Measurements from ENCODE around the gene NELFB. TPM values are rescaled to one million over a fixed set of nuclear protein-coding genes. Genes with fewer than 3 reads are reported as not detected.

NELFB gene
- total RNA-seq, 1 donor from 2014 or later: 56.7 TPM

DNA sequence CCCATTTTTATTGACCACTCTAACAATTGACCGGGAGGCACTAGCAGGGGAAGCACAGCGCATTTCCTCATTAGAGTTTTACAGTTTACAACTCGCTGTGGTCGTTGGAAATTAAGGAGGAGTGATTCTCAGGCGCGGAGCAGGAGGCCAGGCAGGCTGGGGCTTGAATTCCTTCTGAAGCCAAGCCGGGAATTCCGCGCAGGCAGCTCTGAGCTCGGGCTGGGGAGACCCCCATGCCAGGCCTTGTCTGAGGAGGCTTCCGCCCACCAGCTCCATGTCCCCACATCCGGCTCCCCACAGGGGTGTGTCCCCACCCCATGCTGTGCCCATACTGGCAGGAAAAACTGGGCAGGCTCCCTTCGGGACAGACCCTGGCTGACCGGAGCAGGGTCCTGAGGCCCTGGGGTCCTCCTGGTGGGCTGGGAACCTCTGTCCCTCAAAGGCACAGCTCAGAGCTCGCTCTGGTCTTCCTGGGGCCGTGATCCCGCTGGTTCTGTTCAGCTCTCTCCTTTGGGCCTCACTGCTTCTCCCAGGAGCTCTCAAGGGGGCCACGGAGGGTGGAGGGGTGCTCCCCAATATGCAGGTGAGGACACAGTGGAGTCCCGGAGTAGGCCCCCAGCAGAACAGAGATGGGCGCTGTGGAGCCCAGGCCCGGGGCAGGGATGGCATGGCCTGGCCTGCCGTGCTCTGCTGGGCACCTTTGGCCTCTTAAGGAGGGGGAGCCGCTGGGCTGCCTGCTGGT, 48.2 kb downstream of the NELFB start:
- peak in 1 of 2 donors; percentile 41 for DNase-seq (ENCODE audit: low read depth in 2 of 2)

DNA sequence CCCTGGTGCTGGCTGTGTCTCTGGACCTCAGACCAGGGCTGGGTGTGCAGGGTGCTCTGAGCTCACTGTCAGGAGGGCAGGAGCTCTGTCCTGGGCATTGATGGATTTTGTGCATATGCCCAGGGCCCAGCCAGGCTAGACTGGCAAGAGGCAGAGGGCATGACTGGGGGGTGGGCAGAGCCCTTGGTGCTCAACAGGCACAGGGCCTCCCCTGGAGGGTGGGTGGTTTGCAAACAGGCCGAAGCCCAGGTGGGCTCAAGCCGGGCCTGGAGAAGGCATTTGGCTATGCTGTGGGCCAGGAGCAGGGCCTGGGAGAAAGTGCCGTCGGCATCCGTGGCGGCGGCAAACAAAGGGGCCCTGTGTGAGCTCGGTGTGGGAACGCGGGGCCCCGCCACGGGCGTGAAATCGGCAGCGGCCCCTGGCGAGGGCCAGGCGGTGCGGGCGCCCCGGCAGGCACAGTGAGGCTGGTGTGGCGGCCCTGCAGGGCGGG, 48.8 kb downstream of the NELFB start:
- DNase-seq (ENCODE audit: low read depth in 2 of 2): no peak

DNA sequence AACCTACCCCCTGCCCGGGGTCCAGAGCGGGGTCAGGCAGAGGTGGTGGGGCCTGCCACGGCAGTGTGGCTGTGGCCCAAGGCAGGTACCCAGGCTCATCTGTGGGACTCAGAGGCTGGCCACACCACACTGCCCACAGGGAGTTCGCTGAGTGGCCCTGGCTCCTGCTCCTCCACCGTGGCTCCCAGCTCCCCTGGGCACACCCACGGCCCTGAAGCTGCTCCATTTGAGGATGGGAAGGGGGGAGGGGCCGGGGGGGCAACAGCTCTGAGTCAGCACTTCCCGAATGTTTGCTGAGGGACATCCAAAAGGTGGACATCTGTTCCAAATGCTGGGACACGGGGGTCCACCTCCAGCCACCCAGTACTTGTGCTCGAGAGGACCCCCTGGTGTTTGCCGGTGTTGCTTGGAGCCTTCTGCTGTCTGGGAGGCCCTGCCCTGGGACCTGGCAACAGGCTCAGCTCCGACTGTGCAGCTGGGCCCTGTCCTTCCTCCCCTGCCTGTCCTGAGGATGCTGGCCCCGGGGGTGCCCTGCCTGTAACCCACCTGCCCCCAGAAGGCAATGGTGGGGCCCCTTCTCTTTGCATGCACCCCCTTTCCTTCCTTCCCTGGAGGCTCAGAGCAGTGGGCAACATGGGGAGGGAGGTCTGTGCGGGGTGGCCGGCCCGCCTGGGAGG, 49.4 kb downstream of the NELFB start:
- DNase-seq (ENCODE audit: low read depth in 2 of 2): peak in 1 of 2 donors; percentile 65

DNA sequence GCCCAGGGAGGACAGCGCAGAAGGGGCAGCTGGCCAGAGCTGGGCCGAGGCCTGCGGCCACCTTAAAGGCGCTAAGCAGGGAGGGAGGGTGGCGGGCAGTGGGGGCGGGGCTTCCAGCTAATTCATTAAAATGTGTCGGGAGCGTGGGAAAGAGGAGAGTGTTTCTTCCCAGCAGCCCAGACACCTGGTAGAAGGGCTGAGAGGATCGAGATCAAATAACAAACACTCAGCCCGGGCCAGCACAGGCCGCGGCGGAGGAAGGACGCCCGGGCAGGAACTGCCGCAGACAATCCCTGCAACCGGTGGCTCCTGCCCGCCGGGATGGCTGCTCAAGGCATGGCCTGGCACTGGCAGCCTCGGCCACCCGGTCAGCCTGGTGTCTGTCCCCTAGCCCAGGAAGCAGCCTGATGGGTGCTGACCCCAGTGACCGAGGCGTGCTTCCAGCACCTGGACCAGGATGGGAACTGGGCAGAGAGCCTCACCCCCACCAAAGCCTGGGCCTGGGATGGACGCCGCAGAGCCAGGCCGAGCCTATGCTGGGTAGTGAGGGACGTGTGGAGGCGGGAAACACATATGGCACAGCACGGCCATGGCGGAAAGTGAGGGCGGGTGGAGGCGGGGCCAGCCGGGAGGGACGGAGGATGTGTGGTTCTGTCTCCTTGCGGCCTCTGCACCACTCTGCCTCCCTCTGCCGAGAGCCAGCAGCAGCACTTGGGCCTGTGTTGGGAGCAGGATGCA, 50.1 kb downstream of the NELFB start:
- DNase-seq (ENCODE audit: low read depth in 2 of 2): peak in 1 of 2 donors; percentile 97

DNA sequence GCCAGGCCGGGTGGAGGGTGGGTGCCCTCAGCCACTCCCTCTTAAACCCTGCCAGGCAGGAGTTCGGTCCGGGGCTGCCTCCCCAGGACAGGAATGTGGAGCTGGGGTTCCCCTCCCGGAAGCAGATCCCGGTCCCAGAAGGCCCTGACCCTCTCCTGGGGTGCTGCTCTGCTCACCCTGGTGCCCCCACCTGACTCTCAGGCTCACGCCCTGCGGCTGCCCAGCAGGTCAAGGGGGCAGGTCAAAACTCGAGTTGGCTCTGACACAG, 50.6 kb downstream of the NELFB start:
- no peak for DNase-seq (ENCODE audit: low read depth in 2 of 2)

DNA sequence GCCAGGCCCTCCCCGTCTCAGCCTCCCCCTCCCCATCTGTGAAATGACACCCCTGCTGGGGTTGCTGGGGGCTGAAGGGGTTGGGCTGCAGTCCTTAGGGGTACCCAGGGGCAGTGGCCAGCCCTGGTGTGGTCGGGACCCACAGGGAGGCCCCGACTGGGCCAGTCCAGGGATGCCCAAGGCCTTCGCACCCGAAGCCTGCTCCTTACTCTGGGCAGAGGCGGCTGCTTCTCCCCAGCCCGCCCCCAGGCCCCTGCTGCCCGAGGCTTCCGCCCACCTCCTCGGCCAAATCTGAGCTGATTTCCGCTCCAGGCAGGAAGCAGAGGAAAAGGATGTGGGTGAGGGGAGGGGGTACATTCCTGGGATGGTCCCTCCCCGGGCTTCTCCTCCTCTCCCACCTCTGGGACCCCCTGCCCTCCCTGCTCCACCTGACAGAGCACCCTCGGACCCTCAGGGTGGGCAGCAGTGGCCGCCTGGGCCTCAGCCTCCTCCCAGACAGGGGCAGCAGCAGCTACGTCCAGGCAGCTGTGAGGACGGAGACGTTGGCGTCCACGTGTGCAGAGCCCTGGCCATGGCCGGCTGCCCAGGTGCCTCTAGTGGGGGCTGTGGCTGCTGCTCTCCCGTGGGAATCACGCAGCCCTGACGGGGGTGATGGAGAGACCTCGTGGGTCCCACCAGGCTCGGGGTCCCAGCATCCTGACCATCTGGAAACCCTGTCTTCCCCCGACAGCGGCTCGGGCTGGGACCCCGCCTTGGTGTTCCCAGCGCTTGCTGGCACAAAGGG, 51.1 kb downstream of the NELFB start:
- peak in 1 of 2 donors; percentile 76 for DNase-seq (ENCODE audit: low read depth in 2 of 2)

DNA sequence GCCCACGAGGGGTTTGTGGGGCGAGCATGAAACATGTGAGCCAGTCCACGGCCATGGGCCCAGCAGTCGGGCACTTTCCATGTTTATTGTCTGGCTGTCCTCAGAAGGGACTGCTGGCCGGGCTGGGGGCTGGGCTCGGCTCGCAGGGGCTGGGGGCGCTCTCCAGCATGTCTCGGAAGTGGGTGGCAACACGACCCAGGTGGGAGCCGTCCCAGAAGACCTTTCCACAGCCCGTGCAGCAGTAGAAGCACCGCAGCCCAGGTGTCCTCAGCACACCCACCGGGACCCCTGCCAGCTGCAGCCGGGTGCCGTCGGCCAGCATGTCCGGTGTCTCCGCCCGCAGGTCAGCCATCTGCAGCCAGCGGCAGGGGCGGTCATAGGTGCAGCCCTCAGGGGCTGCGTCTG, 51.7 kb downstream of the NELFB start:
- peak in 1 of 2 donors; percentile 86 for DNase-seq (ENCODE audit: low read depth in 2 of 2)

DNA sequence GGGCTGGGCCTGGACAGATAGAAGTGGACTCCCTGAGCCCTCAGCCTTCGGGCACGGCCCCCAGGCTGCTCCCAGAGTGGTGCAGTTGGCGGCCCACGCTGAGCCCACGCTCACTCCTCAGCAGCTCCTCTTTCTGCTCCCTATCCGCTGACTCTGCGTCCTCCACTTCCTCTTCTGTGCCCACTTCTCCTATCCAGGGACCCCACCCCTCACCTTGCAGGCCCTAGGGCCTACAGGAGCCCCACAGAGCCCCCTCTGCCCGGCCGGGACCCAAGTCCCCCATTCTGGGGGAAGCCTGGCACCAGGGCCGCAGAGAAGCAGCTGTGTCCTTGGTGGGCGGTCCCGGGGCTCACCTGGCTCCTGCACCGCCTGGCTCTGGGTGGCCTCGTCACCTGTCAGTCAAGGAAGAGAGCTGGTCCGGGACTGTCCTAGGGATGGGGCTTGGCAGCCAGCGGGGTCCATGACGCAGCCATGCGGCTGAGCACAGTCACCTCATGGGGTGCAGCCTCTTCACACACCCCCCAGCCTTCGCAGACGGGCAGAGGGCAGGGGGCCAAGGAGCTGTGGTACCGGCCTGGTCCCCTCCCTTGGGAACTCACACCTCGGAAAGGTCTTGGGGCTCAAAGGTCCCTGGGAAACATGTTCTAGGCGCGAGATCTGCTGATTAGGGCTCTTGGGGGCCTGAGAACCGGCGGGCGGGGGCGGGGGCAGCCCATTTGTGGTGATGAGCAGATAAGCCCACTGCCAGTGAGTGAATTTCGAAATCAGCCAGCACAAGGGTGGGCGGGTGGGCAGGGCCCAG, 52.3 kb downstream of the NELFB start:
- no peak for DNase-seq (ENCODE audit: low read depth in 2 of 2)

DNA sequence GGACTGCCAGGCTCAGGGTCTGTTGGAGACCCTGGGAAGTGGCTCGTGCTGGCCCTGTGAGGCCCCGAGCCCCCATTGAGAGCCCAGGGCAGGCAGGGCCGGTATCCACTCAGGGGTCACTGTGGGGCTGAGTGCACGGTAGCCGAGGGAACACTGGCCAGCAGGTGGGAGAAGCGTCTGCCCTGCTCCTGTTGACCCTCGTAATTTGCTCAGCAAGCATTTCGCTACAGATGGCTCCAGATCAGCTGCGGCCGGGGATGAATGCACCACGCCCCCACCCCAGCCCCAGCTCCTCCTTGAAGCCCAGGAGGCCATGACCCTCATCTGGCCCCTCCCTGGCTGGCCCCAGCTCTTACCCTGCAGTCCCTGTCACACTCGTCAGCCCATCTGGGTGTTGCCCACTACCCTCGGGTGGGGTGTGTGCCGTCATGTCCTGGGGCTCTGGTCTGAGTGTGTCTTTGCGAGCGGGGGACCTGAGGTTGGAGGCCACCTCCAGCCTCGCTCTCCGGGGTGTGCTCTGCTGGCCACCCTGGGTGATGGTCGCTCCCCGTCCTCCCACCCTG, 53.0 kb downstream of the NELFB start:
- DNase-seq (ENCODE audit: low read depth in 2 of 2): no peak

DNA sequence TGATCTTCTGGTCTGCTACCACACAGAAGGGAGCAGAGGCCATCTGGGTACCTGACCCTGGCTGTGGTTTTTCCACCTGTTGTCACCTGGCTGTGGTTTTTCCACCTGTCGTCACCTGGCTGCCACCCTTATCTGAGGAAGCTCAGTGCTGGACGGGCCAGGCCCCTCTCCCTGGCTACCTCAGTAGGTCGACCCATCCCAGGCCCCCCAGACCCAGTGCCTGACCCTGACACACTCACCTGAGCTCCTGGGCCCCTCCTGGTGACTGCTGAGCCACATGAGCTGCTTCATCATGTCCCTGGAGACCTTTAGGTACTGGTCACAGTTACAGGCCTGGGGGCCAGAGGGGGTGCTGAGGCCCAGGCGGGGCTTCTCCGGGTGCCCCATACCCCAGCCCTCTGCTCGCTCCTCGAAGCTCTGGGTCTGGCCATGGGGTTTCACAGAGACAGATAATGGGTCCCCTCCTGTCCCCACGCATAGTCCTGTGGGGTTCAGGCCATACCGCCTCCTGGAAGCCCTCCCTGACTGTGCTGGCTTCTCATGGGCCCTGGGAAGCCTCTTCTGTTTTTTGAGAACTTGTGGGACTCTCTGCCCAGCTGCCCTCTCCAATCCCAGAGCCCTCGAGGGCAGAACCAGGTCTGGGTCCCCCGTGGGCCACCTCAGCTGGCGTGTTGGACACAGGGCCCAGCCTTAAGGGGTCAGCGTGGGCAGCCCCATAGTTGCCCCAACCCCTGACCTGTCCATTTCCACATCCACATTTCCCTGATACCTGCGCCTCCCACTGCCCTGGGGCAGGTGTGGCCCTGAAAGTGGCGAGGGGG, 54.5 kb downstream of the NELFB start:
- no peak for DNase-seq (ENCODE audit: low read depth in 2 of 2)

DNA sequence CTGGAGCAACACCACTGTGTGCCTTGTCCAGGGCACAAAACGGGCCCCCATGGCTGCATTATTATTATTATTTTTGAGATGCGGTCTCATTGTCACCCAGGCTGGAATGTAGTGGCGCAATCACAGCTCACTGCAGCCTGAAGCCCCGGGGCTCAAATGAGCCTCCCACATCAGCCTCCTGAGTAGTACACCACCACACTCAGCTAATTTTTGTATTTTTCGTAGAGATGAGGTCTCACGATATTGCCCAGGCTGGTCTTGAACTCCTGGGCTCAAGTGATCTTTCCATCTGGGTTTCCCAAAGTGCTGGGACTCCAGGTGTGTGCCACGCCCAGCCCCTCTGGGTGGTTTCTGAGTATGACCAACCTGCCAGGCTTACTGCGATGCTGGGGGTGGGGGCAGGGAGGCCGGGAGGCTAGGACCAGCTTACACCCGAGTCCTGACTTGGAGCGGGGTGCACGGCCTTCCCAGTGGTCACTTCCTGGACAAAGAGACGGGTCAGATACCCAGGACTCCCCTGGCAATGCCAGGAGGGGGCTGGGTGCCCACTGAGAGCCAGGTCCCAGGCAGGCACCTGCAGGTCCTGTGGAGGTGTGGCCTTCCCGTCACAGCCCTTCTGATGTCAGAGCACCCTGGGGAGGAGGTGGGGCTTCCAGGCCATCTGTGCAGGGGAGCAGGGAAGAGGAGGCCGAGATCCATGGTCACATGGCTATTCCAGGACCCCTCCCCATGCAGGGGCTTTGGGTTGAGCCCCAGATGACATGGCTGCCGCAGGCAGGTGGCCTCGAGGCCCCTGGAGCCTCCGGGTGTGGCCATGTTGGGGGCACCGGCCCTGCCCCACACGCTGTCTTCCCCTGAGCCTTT, 55.3 kb downstream of the NELFB start:
- DNase-seq (ENCODE audit: low read depth in 2 of 2): no peak

DNA sequence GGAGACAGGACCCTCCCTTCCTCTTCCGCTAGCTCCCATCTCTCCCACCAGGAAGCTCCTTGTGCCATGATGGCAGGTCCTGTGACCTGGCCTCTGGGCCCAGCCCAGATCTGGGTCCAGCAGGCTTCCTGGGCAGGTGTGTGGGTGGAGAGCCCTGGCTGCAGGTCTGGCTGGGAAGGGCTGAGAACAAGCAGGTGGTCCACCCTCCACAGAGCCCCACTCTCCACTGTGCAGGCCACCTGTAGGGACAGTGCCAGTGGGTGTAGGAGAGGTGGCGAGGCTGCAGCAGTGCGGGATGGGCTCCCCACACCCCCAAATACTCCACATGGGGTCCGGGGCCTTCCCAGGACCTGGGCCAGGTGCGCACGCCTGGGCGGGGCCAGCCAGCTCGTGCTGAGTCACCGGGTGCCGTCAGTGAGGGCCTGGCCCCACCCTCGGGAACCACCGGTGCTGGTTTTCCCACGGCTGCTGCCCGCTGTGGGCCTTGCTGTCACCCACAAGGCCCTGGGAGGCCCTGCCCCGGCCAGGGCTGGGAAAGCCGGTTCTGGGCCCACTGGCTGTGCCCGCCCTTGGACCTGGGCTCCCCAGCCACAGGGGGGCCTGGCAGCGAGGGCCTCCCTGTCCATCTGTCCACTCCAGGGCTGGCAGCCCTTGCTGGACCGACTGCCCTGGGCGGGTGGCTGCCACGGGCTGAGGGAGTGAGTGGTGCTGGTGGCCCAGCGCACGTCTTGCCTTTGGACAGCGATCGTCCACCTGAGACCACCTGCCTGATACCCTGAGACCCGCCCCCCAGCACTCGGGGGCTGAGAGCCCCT, 56.3 kb downstream of the NELFB start:
- peak in 1 of 2 donors; percentile 84 for DNase-seq (ENCODE audit: low read depth in 2 of 2)

DNA sequence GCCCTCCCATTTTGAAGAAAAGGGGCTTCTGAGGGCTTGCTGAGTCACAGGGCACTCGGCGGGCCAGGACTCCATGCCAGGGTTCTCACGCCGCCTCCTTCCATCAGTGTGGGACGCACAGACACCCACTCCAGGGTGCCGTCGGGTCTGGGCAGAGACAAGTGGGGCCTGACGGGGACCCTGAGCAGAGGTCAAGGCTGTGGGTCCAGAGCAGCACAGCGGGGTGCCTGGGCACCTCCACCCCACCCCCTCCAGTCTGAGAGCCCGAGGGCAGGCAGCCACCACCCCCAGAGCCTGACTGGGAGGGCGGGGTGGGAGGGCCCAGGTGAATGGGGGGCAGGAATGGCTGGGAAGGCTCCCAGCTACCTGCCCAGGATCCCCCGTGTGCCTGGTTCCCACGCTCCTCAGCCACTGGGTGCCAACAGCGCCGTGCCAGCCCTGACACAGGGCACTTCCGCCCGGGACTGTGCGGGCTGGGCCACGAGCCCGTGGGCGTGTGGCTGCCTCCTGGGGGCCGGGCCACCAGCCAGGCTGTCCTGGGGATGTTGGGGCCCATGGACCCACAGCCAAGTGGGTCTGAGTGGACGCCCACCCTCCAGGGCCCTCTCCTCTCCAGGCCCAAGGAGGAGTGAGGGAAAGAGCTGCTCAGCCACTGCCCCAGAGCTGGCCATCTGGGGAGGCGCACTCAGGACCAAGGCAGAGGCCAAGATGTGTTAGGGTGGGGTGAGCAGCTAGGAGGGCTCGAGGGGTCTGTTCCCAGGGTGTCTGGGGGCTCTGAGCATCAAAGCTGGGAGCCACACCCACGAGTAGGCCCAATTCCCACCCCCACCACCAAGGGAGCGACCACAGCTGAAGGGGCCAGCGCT, 57.1 kb downstream of the NELFB start:
- DNase-seq (ENCODE audit: low read depth in 2 of 2): no peak

DNA sequence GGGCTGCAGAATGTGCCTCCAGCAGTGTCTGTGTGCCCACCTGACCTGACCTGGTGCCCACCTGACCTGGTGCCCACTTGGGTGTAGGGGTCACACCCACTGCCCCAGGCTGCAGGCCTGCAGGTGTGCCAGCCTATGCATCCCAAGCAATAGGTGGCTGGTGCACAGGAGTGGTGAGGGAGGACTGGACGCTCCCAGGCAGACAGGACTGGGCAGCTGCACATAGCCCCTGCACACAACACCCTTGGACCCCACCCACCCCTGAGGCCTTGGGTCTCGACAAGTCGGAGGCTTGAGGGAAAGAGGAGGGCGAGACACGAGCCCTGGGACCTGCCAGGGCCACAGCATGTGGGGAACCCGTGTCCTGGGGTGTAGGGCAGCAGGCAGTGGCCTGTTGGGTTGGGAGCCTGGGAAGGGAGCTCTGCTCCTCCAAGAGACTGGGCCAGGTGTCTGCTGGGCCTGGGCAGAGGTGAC, 57.8 kb downstream of the NELFB start:
- DNase-seq (ENCODE audit: low read depth in 2 of 2): no peak

DNA sequence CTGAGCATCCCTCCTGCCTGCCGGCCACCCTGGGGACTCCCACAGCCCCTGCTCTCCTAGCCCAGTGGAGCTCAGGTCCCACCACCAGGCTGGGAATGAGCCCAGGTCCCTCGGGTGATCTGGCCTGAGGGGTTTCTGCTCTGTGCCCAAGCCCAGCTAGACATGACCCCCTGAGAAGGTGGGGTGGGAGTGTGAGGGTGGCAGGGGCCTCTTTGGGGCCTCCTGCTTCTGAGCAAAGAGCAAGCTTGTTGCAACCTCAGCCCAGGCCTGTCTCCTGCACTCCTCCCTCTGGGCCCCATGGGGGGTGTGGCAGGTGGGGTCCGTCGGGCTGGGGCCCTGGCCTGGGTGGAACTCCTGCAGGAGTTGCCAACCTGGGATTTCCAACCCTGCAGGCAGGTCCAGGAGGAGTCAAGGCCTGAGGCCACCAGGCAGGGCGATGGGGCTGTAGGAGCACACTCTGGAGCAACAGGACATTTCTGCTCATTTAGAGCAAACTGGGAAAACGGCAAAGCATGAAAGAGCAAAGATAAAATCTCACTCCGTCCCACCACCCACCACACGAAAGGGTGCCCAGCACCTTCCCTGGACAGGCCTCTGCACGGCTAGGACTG, 58.3 kb downstream of the NELFB start:
- DNase-seq (ENCODE audit: low read depth in 2 of 2): no peak

DNA sequence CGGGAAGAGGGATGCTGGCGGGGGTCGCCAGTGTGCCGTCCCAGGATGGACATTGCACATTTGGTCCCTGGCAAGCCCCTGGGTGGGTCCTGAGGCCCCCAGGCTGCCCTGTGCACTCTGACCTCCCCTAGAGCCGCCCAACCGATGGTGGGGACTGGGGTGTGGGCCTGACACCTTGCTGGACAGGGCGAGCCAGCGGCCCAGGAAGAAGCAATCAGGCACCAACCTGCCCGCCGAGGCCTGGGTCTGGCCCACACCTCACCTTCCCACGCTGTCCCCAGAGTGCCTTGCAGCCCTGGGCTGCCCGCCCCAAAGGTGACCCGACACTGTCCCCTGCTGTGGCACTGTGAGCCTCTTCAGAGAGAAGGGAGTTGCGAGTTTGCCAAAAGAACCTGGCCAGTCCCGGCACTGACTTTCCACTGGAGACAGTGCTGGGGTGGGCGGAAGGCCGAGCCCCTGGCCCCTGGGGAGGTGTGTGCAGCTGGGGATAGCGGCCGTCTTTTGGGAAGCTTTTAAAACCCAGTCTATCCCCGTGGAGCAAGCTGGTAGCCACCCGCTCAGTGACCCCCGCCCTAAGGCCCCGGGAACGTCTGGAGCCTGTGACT, 58.9 kb downstream of the NELFB start:
- DNase-seq (ENCODE audit: low read depth in 2 of 2): no peak
